HepG2 (cell line): ENCODE results near the gene ATG5. TPM values are rescaled to one million over a fixed set of nuclear protein-coding genes. Genes with fewer than 3 reads are reported as not detected.

Source experiments
- IKZF1 ChIP-seq: fragments of 450-650 bp; IDR thresholded peaks from 2 replicates; pipeline ENCODE4 v1.7.1; 2016
- KDM3A ChIP-seq: IDR thresholded peaks from 2 replicates; pipeline ENCODE4 v1.6.1; 2018; ENCODE audit warnings: low read depth, missing compliant biosample characterization
- NFYB ChIP-seq: sonication (generic); formaldehyde crosslinking; IDR thresholded peaks from 2 replicates; pipeline ENCODE4 v1.4.0; 2020; ENCODE audit warnings: missing genetic modification reagents
- ZBED4 ChIP-seq: sonication (generic); formaldehyde crosslinking; IDR thresholded peaks from 2 replicates; pipeline ENCODE4 v1.4.0; 2020; ENCODE audit warnings: missing genetic modification reagents, borderline replicate concordance
- ZNF776 ChIP-seq: sonication (generic); formaldehyde crosslinking; IDR thresholded peaks from 2 replicates; pipeline ENCODE4 v1.4.0; 2020; ENCODE audit warnings: mild to moderate bottlenecking, missing genetic modification reagents
- polyA plus RNA-seq, 8 experiments: library from polyadenylated mRNA; depleted of rRNA in 3 of 8; stranded (reverse) in 7 of 8; unstranded in 1 of 8; fragments of >200 nt; fragmentation: Illumina TruSeq in 4 of 8; extraction: Trizol in 4 of 8; gene quantifications; 2 replicates each; pipeline versions ENCODE4 v1.2.1 to v1.2.3, GENCODE V29; 2011 to 2016; ENCODE audit warnings: low read depth in 4 of 8, missing spikeins in 1 of 8, mixed read lengths in 1 of 8; ENCODE audit not compliant: insufficient read depth in 1 of 8
- total RNA-seq, 5 experiments: library from RNA; depleted of rRNA; stranded (reverse); fragments of >200 nt; fragmentation: Illumina TruSeq; extraction: Trizol; gene quantifications; 2 replicates each; pipeline ENCODE4 v1.2.3, GENCODE V29; 2016; ENCODE audit warnings: low read depth in 1 of 5
- TF ChIP-seq, protein P1 (sequence below): sonication (generic); formaldehyde crosslinking; IDR thresholded peaks from 2 replicates; pipeline ENCODE4 v1.5.1; 2020; ENCODE audit warnings: missing genetic modification reagents, mild to moderate bottlenecking, borderline replicate concordance
- TF ChIP-seq, protein P2 (sequence below): sonication (generic); formaldehyde crosslinking; IDR thresholded peaks from 2 replicates; pipeline ENCODE4 v1.8.1; 2023; ENCODE audit warnings: missing genetic modification reagents, mild to moderate bottlenecking, borderline replicate concordance

Gene ATG5
- total and polyA plus RNA-seq, 2 of the 13 experiments (the other 11 are each of a cell fraction or from before 2014, with no cell fraction given): 21.3 to 48.0 TPM

- TF ChIP-seq, protein P1, sequence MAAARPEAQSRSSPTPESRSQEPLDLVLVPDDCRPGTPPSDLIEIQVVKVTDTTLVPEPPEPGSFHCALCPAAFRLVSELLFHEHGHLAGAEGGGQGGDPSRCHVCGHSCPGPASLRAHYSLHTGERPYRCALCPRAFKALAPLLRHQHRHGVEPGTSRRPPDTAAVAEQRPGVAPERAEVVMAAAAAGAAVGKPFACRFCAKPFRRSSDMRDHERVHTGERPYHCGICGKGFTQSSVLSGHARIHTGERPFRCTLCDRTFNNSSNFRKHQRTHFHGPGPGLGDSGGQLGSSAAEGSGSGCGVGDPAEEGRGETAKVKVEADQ (CRISPR knock-in tag): no peak
- TF ChIP-seq IKZF1: no peak
- TF ChIP-seq NFYB: no peak
- TF ChIP-seq ZNF776: no peak
- TF ChIP-seq, protein P2, sequence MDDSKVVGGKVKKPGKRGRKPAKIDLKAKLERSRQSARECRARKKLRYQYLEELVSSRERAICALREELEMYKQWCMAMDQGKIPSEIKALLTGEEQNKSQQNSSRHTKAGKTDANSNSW (CRISPR knock-in tag): no peak
- no peak for TF ChIP-seq KDM3A (CRISPR knock-in tag)
- no peak for TF ChIP-seq ZBED4
Measured at GRCh38 chr6:106347219-106347618, 21.7 kb upstream of the ATG5 start (continued).
